Muscle layer of colon (tissue), 2 donors: ENCODE measurements around the gene IQCK.

ENCODE experiments used
- H3K27ac ChIP-seq: one replicate; pipeline ENCODE4 v1.7.0; 2013; ENCODE audit warnings: low read depth, mild to moderate bottlenecking, low read length, moderate library complexity
- H3K27me3 ChIP-seq, 2 donors: one replicate each; pipeline ENCODE4 v1.7.0; 2013; ENCODE audit warnings: low read length in 2 of 2, mild to moderate bottlenecking in 2 of 2; ENCODE audit not compliant: insufficient read depth in 2 of 2, control insufficient read depth in 1 of 2
- H3K36me3 ChIP-seq: one replicate; pipeline ENCODE4 v1.7.0; 2013; ENCODE audit warnings: mild to moderate bottlenecking, low read length; ENCODE audit not compliant: insufficient read depth
- H3K4me1 ChIP-seq: one replicate; pipeline ENCODE4 v1.7.0; 2013; ENCODE audit warnings: mild to moderate bottlenecking, low read length; ENCODE audit not compliant: insufficient read depth
- H3K4me3 ChIP-seq, 2 donors: one replicate each; pipeline ENCODE4 v1.7.0; 2013; ENCODE audit warnings: low read length in 2 of 2, low read depth in 1 of 2, mild to moderate bottlenecking in 1 of 2, moderate library complexity in 1 of 2
- H3K9ac ChIP-seq: one replicate; pipeline ENCODE4 v1.7.0; 2013; ENCODE audit warnings: low read length
- H3K9me3 ChIP-seq: one replicate; pipeline ENCODE4 v1.7.0; 2013; ENCODE audit warnings: mild to moderate bottlenecking, low read length
- donor health status: abdominal sarcoma.
- donor health status: Adenocarcinoma of cecum.

The IQCK gene

GRCh38 chr16:19907161-19907992 is 189.3 kb downstream of the IQCK start:
- Histone ChIP-seq H3K36me3 (no peaks in the 10 kb centered on the region), H3K27ac (no peak overlapping the region), H3K9me3 (no peaks in the 10 kb centered on the region), H3K4me1 (no peaks in the 10 kb centered on the region), H3K27me3 (peaks cover 7 to 9% of the 10 kb centered on the region in 2 donors), H3K9ac (no peak overlapping the region), H3K4me3 (no peak overlapping the region)
